Activated B cell treated with CpG ODN at 0.5 μM for 24 hours (primary cell): ENCODE data around the gene CARD11. TPM values are rescaled to one million over a fixed set of nuclear protein-coding genes. Genes with fewer than 3 reads are reported as not detected.

Source experiments
- ATAC-seq: fragments of 200-7000 bp; cut with Tn5 transposase; one replicate; pipeline ENCODE4 v1.10.0; 2021; ENCODE audit warnings: low read depth, mild to moderate bottlenecking, moderate library complexity
- CTCF ChIA-PET: fragments of 350-600 bp; sonication (Branson Sonifier 250); formaldehyde crosslinking; loops from one replicate; lab custom pipeline; 2021; ENCODE audit warnings: antibody characterized with exemption; lab: Charles Lee
- POLR2A ChIA-PET: fragments of 350-600 bp; sonication (Branson Sonifier 250); formaldehyde crosslinking; loops from one replicate; lab custom pipeline; 2021; ENCODE audit warnings: antibody characterized with exemption; lab: Charles Lee
- DNase-seq: peaks from one replicate; pipeline ENCODE4 v3.0.0; 2022
- H3K27ac Mint-ChIP-seq: one replicate; pipeline ENCODE4 v1.8.0; 2020; ENCODE audit warnings: mixed read lengths
- H3K27me3 Mint-ChIP-seq: one replicate; pipeline ENCODE4 v1.8.0; 2021; ENCODE audit warnings: mixed read lengths
- H3K36me3 Mint-ChIP-seq: one replicate; pipeline ENCODE4 v1.8.0; 2021; ENCODE audit warnings: low read depth, mixed read lengths
- H3K4me1 Mint-ChIP-seq: one replicate; pipeline ENCODE4 v1.8.0; 2021; ENCODE audit warnings: mixed read lengths
- H3K4me3 Mint-ChIP-seq: one replicate; pipeline ENCODE4 v1.8.0; 2020; ENCODE audit warnings: mild to moderate bottlenecking, mixed read lengths
- H3K9me3 Mint-ChIP-seq: one replicate; pipeline ENCODE4 v1.8.0; 2020; ENCODE audit warnings: mixed read lengths
- CTCF ChIP-seq: fragments of 200-600 bp; IDR thresholded peaks from one replicate; pipeline ENCODE4 v1.8.0; 2022; ENCODE audit warnings: antibody characterized with exemption, mild to moderate bottlenecking
- intact Hi-C: fragments of 100-400 bp; cut with micrococcal nuclease; formaldehyde crosslinking; loops from one replicate; pipeline ENCODE4 v1.15.1; 2024
- total RNA-seq: library from RNA; stranded (reverse); gene quantifications from 2 replicates; pipeline ENCODE4 v1.2.3, GENCODE V29; 2022

The CARD11 gene
- total RNA-seq, 1 donor from 2014 or later, result 114 TPM

- peaks cover 87% of the 10 kb centered on the region for H3K36me3 Mint-ChIP-seq
- ATAC-seq (no peak), DNase-seq (no peak)
- peaks cover 7% of the 10 kb centered on the region for H3K9me3 Mint-ChIP-seq
- TF ChIP-seq CTCF, result no peak
- H3K27ac Mint-ChIP-seq, result no peak overlapping the region
- intact Hi-C loops, result no loop called here
- no peak overlapping the region for H3K4me3 Mint-ChIP-seq
- H3K27me3 Mint-ChIP-seq, result no peaks in the 10 kb centered on the region
- CTCF ChIA-PET, result no interaction called here
- POLR2A ChIA-PET, result no interaction called here
- H3K4me1 Mint-ChIP-seq, result no peaks in the 10 kb centered on the region
Measured at GRCh38 chr7:2920041-2920440, 123.6 kb downstream of the CARD11 start.

GRCh38 chr7:2919256-2919655 lies 124.4 kb downstream of the CARD11 start:
- DNase-seq, result no peak
- Mint-ChIP-seq H3K27me3 (no peaks in the 10 kb centered on the region), H3K9me3 (peaks cover 7% of the 10 kb centered on the region), H3K4me3 (no peak overlapping the region), H3K27ac (no peak overlapping the region), H3K4me1 (no peaks in the 10 kb centered on the region), H3K36me3 (peaks cover 91% of the 10 kb centered on the region)
- POLR2A ChIA-PET, result no interaction called here
- no peak for TF ChIP-seq CTCF
- intact Hi-C loops, result no loop called here
- CTCF ChIA-PET, result no interaction called here
- ATAC-seq, result no peak

GRCh38 chr7:2918406-2918805 lies 125.3 kb downstream of the CARD11 start:
- no peak for TF ChIP-seq CTCF
- H3K4me1 Mint-ChIP-seq, result no peaks in the 10 kb centered on the region
- no peak overlapping the region for H3K4me3 Mint-ChIP-seq
- CTCF ChIA-PET, result no interaction called here
- intact Hi-C loops, result no loop called here
- ATAC-seq, result no peak
- no peak overlapping the region for H3K27ac Mint-ChIP-seq
- POLR2A ChIA-PET, result no interaction called here
- DNase-seq, result no peak
- peaks cover 89% of the 10 kb centered on the region for H3K36me3 Mint-ChIP-seq
- H3K9me3 Mint-ChIP-seq, result peaks cover 7% of the 10 kb centered on the region
- no peaks in the 10 kb centered on the region for H3K27me3 Mint-ChIP-seq

- Mint-ChIP-seq H3K27ac (no peak overlapping the region), H3K4me1 (no peaks in the 10 kb centered on the region), H3K27me3 (no peaks in the 10 kb centered on the region), H3K9me3 (peaks cover under 1% of the 10 kb centered on the region), H3K4me3 (no peak overlapping the region), H3K36me3 (peaks cover 82% of the 10 kb centered on the region)
- ATAC-seq, result no peak
- POLR2A ChIA-PET, result no interaction called here
- intact Hi-C loops, result no loop called here
- CTCF ChIA-PET, result no interaction called here
- TF ChIP-seq CTCF, result no peak
- no peak for DNase-seq
Measured at GRCh38 chr7:2915023-2915422, 128.6 kb downstream of the CARD11 start.

GRCh38 chr7:2913760-2914387 lies 129.8 kb downstream of the CARD11 start:
- ATAC-seq, result no peak
- intact Hi-C loops, result no loop called here
- peaks cover 76% of the 10 kb centered on the region for H3K36me3 Mint-ChIP-seq
- no peak overlapping the region for H3K27ac Mint-ChIP-seq
- POLR2A ChIA-PET, result no interaction called here
- no peaks in the 10 kb centered on the region for H3K9me3 Mint-ChIP-seq
- no peak overlapping the region for H3K4me3 Mint-ChIP-seq
- H3K27me3 Mint-ChIP-seq, result no peaks in the 10 kb centered on the region
- no peak for TF ChIP-seq CTCF
- H3K4me1 Mint-ChIP-seq, result no peaks in the 10 kb centered on the region
- DNase-seq, result no peak
- CTCF ChIA-PET, result no interaction called here
